GM18520 (cell line): ENCODE data around the gene IFIT1.
A peak's percentile ranks its signal among the peaks of the same experiment; 100 is the strongest.
"Not testable (repeated sequence)": the region's sequence is repeated elsewhere in the genome, so short reads cannot be mapped to it uniquely, and the experiment has no call there.

Experiments used
- ATAC-seq: cut with Tn5 transposase; IDR thresholded peaks from one replicate; pipeline ENCODE4 v1.9.1; 2021; ENCODE audit not compliant: unreplicated experiment

Gene IFIT1

GRCh38 chr10:89395141-89395540 lies 2.7 kb downstream of the IFIT1 start:
- ATAC-seq: no peak

DNA sequence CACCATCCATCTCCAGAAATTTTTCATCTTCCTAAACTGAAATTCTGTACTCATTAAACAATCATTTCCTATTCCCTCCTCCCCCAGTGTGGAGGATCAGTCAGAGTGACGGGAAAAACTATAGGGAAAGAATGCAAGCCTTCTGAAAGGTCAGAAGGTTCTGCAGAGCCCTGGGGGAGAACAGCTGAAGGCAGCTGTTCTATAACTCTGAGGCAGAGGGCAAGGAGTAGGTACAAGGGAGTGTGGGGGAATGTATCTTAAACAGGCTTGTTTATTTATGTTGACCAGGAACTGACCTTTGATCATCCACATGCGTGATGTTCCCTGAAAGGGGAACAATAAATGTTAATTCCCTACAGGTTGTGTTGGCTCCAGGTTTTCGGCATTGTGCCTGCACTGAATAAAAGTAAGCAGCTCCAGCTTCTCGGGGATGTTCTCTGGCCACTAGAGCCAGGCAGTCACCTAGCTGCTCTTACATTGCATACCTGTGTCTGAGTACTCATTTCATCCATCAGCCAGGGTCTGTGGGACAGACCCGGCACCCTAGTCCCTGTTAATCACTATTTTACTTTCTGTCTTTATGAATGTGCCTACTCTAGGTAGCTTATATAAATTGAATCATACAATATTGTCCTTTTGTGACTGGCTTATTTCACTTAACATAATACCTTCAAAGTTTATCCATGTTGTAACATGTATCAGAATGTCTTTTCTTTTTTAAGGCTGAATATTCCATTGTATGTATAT lies 5.8 kb downstream of the IFIT1 start:
- no peak for ATAC-seq

- ATAC-seq: no peak
These were observed 7.5 kb downstream of the IFIT1 start for GRCh38 chr10:89399956-89400355.

GRCh38 chr10:89403043-89403442 lies 10.6 kb downstream of the IFIT1 start:
- no peak for ATAC-seq

- no peak for ATAC-seq
These were observed 12.0 kb downstream of the IFIT1 start for GRCh38 chr10:89404104-89405047.

DNA sequence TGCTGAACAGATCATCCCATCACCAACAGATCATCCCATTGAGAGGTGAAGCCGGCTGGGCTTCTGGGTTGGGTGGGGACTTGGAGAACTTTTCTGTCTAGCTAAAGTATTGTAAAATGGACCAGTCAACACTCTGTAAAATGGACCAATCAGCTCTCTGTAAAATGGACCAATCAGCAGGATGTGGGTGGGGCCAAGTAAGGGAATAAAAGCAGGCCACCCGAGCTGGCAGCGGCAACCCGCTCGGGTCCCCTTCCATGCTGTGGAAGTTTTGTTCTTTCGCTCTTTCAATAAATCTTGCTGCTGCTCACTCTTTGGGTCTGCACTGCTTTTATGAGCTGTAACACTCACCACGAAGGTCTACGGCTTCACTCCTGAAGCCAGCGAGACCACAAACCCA lies 13.8 kb downstream of the IFIT1 start:
- ATAC-seq: not testable (repeated sequence)

- ATAC-seq: not testable (repeated sequence)
These were observed 15.4 kb downstream of the IFIT1 start for GRCh38 chr10:89407792-89408191.

- ATAC-seq: not testable (repeated sequence)
These were observed 16.9 kb downstream of the IFIT1 start for GRCh38 chr10:89409282-89409681.

- not testable (repeated sequence) for ATAC-seq
These were observed 18.1 kb downstream of the IFIT1 start for GRCh38 chr10:89410551-89410950.

DNA sequence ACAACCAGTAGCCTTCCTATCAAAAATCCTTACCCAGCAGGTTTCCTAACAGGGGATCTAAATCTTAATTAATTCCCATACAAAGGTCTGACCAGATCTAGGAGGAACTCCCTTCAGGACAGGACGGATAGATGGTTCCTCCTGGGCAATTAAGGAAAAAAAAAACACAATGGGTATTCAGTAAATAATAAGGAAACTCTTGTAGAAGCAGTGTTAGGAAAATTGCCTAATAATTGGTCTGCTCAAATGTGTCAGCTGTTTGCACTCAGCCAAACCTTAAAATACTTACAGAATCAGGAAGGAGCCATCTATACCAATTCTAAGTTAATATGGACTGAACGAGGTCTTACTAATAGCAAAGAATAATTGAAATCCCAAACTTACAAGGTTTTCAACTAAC lies 18.7 kb downstream of the IFIT1 start:
- not testable (repeated sequence) for ATAC-seq

DNA sequence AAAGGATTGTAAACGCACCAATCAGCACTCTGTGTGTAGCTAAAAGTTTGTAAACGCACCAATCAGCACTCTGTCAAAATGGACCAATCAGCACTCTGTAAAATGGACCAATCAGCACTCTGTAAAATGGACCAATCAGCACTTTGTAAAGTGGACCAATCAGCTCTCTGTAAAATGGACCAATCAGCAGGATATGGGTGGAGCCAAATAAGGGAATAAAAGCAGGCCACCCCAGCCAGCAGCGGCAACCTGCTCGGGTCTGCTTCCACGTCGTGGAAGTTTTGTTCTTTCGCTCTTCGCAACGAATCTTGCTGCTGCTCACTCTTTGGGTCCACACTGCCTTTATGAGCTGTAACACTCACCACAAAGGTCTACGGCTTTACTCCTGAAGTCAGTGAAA lies 19.9 kb downstream of the IFIT1 start:
- not testable (repeated sequence) for ATAC-seq

DNA sequence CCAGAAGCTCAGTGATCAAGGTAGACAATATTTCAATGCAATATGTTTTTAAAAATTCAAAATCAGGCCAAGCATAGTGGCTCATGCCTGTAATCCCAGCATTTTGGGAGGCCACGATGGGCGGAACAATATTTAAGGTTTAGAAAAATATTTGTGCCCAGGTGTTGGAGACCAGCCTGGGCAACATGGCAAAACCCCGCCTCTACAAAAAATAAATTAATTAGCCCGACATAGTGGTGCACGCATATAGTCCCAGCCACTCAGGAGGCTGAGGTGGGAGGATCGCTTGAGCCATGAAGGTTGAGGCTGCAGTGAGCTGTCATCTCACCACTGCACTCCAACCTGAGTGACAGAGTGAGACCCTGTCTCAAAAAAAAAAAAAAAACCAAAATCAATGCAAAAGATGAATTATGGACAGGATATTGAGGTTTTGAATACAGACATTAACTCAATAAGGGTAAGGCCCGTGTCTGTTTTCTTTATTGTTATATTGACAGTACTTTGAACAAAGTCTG lies 21.0 kb downstream of the IFIT1 start:
- no peak for ATAC-seq

DNA sequence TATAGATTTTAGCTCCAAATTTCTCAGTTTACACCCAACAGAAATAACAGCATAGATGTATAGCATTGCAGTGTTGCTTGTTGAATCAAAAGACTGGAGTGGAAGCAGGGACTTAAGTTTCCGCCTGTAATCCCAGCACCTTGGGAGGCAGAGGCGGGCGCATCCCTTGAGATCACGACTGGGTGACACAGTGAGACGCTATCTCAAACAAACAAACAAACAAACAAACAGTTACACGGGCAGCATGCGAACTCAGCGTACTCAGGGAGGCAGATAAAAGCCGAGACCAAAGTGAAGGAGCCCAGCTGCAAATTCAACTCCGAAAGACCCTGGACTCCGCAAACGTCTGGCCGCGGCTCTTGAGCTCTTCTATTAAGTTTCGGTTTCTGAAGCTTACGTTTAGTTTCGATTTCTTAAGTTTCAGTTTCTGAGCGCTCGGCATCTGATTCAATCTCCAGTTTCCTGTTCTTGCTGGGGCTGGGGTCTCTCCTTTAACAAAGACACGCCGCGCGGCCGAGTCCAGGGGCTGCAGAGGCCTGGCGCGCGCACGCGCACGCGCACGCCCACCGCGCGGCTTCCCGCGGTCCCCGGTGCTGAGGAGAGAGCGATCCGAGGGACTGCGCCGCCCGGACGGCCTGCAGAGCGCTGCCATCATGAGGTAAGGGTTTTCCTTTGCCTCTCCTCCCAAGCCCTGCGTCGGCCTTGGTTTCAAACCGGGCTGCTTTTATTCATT lies 21.9 kb downstream of the IFIT1 start, which contains the start of gene IFIT5:
Gene IFIT5 (plus strand): TSS at position 423 of the 733 bp plus-strand sequence. CDS start 231 bp downstream, at position 654.
- peak; percentile 55 for ATAC-seq

DNA sequence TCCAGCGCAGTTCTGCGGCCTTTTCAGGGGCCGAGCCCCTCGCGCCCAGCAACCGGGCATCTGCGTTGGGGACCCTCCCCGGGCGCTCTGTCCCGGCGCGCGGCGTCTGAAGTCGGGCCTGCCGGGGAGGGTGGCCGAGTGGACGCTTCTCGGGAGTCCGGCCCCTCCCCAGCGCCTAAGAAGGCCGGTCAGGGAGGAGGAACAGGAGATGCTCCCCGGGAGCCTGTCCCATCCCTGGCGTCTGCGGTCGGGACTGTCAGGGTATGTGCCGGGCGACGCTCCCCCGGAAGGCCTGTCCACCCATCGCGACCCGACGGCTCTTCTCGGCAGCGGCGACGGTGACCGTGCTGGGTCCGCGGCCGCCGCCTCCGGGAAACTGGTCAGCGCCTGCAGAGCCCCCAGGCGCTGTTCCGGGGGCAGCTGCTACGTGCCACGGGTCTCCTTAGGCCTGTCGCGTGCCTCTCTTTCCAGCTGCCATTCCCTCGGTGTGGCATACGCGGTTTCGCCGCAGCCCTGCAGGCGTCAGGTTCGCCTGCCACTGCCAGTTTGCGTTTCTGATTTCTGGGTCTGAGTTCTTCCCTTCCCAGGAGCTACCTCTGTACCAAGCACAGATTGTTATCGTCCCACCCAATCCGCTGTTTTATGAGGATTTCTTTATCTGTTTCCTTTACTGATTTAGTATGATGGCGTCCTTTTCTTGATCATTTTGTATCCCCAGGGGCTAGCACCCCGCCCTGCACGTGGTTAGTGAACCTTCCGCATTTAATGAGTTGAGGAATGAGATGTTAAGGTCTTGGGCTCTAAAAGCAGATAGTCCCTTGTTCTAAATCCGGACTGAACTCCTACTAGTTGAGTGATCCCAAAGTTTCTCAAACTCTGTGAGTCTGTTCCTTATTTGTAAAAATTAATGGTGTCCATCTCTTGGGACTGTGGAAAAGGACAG lies 22.7 kb downstream of the IFIT1 start:
- ATAC-seq: peak; percentile 17

DNA sequence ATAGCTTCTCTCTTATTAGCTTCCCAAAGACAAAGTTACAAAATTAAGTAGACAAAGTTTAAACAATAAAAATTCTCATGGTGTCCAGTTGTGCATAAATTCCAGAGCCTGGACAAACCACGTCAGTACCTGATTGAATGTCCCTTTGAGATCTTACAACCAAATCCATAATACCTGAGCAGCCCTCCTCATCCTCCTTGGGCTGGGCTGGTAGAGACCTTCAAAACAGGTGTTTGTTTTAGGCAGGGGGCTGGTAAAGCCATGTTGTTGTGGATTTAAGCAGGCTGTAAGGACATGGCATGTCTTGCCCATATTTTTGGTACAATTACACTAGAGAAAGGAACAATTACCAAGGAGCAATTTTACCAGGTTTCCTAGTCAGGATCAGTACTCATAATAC lies 24.0 kb downstream of the IFIT1 start:
- no peak for ATAC-seq

DNA sequence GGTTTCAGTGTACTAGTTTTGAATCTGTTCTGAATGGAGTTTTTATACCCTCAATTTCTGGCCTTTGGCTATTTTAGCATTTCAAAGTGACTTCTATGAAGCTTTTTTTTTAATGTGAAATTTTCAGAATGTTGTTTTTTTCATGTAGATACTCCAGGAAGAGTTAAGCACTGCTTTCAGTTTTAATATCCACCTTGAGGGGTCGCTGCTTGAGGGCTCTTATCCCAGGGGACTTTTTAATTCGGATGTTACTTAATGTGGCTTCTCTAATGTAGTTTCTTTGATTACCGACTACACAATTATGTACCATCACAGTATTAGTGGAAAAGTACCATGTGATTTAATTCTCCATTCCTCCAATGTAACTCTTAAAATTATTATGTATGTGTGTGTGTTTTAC lies 27.1 kb downstream of the IFIT1 start:
- no peak for ATAC-seq

- no peak for ATAC-seq
These were observed 28.6 kb downstream of the IFIT1 start for GRCh38 chr10:89421018-89421476.

- no peak for ATAC-seq
These were observed 32.6 kb downstream of the IFIT1 start for GRCh38 chr10:89425000-89425399.

GRCh38 chr10:89426230-89426868 lies 33.9 kb downstream of the IFIT1 start:
- no peak for ATAC-seq
